Measurements from ENCODE around the gene CLASRP.
"Not testable (repeated sequence)": the region's sequence is repeated elsewhere in the genome, so short reads cannot be mapped to it uniquely, and the experiment has no call there.

Gene CLASRP

DNA sequence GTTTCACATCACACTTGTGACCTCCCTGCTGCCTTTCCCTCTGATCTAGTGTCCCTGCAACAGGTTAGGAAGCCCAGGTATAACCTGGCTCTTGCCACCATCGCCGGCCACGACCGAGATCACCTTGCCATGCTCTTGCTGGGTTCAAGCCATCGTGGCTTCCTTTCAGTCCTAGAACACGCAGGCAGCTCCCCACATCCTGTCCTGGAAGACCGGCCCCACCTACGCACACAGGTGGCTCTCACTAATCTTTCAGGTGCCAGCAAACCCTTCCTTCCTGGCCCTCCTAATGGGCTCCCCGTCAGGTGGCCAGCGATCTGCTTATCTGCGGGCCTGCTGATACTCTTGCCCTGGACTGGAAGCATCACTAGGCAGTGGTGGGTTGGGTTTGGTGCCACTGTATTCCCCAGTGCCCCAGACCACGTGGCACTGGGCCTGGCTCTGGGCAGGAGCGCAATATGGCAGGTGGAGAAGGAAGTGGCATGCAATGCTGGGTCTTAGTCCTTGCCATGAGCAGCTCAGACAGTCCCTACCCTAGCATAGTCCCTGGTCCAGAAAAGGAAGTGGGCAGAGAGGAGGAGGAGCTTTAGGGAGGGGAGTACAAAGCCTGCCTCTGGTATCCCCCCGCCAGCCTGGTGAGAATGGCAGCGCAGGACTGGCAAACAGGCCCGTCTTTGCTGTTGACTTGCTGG, 66.0 kb downstream of the CLASRP start:
- no peak for DNase-seq

DNA sequence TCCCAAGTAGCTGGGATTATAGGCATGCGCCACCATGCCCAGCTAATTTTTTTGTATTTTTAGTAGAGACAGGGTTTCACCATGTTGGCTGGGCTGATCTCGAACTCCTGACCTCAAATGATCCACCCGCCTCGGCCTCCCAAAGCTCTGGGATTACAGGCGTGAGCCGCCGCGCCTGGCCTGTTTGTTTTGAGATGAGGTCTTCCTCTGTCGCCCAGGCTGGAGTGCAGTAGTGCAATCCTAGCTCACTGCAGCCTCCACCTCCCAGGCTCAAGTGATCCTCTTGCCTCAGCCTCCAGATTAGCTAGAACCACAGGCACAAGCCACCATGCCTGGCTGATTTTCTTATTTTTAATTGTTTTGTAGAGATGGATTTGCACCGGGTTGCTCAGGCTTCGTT, 67.5 kb downstream of the CLASRP start:
- not testable (repeated sequence) for DNase-seq

DNA sequence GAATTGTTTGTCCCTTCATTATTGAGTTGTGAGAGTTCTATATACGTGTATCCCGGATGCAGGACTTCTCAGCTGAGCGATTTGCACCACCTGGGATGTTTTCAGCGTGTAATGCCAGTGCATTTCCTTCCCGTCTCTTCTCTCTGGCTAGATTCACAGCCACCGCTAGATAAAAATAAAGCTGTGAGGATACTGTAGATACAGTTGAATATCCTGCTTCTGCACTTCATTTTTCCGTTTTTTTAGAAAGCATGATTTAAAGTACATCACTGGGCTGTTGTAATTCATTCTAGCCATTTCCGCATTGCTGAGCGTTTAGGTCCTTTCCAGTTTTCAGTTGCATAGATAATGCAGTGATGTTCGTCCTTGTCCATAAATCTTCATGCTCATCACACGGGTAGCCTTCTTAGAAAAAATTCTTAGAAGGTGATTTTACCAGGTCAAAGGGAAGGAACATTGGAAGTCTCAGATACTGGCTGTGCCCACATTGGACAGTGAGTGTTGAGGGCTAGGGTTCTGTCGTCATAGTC, 68.8 kb downstream of the CLASRP start:
- no peak for DNase-seq

DNA sequence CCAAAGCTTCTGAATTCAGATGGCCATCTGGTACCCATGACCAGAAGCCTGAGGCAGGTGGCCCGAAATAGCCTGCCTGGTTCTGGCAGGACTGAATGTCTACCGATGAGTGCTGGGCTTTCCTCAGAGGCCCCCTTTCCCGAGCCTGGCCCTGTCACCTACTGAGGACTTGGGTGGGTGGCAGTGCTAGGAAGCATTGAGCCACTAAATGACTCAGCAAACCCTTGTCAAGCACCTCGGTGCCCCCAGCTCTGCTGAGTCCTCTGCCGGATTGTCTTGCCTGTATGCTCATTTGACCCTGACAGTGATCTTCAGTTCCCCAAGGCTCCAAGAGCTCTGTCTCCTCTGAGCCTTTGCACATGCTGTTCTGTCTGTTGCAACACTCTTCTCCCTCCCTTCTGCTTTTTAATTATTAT, 72.0 kb downstream of the CLASRP start:
- DNase-seq, result no peak

DNA sequence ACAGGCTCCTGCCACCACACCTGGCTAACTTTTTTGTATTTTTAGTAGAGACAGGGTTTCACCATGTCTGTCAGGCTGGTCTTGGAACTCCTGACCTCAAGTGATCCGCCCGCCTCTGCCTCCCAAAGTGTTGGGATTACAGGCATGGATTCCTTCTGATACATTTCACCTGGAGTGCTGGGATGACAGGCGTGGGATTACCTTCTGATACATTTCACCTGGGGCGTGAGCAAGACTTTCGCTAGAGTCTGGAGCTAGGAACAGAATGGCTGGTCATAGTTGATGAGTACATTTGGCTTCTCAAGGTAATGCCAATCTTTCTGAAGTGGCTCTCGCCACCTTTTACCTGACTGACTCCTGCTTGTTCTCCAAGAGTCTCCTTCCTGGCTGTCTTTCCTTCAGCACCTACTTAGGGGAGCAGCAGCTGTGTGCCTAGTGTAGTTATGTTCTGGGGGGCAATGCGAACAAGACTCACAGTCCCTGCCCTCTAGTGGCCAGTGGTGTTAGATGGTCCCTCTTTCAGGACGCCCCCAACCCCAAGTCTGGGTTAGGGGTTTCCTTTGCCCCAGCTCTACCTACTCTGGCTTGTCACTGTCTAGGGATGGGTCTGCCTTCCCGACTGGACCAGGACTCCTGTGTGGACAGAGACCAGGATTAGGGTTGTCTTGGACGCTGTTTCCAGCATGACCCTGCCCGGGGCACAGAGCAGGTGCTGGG, 73.4 kb downstream of the CLASRP start:
- no peak for DNase-seq

DNA sequence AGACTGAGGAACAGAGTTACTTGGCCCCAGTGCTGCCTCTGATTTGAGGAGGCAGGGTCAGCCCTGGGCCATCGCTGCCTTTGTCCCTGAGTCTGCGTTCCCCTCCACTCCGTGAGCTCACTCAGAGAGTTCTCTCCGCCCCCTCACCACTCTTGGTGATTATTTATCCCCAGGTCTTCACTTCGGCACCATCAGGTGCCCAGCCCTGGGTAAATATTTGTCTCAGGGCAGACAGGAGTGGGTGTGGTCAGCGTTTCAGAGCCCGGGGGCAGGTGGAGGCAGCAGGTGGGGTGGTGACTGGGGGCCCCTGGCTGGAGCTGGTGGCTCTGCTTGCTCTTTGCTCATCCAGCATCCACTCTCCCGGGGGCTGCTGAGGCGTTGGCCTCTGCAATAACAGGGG, 74.8 kb downstream of the CLASRP start:
- DNase-seq, result no peak

DNA sequence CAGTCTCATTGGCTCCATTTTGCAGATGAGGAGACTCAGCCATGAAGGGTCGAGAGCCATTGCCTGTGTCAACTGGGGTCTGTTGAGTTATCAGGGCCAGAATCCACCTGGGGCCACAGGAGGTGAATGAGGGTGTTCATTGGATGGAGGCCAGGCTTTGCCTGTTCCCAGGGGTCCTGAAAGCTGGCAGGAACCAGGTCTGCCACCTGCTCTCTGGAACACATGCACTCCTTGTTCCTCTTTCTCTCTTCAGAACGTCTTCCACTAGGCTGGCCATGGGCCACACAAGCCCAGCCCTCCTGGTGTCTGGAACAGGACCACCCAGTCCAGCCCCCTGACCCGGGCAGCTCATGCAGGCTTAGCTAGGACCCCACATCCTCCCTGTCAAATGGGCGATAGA, 75.3 kb downstream of the CLASRP start:
- DNase-seq, result no peak

DNA sequence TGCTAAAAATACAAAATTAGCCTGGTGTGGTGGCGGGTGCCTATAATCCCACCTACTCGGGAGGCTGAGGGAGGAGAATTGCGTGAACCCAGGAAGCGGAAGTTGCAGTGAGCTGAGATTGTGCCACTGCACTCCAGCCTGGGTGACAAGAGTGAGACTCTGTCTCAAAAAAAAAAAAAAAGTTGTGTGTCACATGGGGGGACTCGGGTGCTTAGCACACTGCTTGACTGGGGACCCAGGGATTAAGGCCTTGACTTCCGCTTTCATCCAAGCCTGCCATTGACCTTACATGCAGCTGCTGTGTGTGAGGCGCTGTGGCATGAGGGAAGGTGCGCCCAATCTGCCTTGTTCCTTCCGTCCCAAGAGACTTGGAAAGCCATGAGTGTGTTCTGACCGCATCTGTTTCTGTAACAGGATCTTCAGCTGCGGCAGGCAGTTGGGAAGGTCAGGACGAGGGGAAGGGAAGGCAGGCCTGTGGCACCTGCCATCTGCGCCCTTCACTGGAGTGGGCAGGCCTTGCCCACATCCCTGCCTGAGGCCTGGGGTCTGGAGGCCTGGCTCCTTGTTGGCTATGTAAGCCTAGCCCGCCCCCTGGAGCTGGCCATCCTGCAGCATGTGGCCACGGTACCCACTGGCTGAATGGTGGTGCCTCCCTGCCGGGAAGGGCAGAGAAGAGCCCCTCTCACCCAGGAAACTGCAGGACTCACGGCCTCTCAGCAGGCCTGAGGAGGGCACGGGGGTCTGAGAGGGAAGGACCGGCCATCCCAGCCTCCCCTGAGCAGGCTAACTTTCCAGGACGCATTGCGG, 77.2 kb downstream of the CLASRP start:
- DNase-seq, result no peak

DNA sequence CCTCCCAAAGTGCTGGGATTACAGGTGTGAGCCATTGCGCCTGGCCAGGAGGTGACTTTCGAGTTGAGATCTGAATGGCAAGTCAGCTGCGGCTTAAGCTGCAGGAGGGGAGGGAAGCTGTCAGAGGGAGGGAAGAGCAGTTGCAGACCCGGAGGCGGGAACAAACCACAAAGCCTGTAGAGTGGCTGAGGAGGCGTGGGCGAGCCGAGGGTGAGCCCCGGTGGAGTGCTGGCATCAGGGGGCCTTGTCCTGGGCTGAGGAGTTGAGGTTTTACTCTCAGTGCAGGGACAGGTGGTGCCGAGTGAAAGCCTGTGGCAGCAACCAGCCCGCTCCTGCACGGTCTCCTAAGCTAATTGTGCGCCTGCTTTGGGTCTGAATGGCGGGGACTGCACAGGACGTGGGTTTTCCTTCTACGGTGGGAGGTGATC, 78.3 kb downstream of the CLASRP start:
- DNase-seq, result peak; percentile 76

DNA sequence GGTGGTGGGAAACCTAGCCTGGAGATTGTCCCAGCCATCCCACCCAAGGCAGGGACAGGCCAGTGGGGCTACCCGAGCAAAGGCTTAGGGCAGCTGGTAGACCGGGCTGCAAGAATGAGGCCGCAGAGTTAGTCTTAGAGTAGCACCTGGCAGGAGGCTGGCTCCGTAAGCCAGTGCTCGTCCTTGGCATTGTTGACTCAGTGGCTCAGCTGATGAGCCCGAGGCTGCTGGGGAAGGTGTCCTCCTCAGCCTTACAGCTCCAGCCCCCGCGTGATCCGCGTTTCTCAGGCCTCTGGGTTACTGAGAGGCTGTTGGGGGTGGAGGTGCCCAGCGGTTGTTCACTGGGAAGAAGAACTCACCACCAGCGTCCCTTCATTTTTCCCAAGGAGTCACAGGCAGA, 78.8 kb downstream of the CLASRP start:
- DNase-seq, result no peak

DNA sequence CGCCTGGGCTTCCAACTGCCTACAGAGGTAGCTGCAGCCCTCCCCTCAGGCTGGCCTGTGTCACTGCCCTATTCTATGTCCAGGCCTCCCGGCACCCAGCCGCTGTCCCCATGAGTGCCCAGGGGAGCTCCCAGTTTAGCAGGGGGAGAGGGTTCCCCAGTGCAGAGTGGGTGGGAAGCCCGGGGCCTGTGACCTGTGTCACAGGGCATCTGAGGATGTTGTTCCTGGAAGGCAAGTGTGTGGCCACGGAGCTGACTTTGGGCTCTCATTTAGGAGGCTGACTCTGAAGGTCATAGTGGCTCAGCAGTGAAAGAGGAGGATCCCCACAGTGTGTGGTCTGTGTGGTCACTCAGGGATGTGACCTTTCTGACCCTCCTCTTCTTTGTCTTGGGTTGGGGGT, 79.3 kb downstream of the CLASRP start:
- no peak for DNase-seq

DNA sequence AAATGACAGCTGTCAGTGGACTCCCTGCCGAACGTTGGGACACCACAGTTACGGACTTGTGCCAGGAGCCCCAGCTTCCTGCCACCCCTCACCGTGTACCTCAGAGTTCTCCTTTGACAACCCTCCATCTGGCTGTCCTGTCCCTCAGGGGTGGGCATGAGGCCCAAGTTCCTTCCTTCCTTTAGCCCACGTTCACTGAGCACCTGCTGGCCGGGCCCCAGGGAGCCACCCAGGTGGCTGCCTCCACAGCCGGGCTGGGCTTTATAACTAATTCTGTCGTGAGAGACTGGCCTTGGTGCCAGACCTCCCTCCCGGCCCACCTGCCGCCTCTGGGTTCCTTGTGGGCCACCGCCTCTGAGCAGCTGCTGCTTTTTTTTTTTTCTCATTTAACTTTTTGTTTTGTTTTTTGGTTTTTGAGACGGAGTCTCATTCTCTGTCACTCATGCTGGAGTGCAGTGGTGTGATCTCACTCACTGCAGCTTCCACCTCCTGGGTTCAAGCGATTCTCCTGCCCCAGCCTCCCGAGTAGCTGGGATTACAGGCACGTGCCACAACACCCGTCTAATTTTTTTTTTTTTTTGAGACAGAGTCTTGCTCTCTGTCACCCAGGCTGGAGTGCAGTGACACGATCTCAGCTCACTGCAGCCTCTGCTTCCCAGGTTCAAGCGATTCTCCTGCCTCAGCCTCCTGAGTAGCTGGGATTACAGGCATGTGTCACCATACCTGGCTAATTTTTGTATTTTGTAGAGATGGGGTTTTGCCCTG, 79.9 kb downstream of the CLASRP start:
- not testable (repeated sequence) for DNase-seq

DNA sequence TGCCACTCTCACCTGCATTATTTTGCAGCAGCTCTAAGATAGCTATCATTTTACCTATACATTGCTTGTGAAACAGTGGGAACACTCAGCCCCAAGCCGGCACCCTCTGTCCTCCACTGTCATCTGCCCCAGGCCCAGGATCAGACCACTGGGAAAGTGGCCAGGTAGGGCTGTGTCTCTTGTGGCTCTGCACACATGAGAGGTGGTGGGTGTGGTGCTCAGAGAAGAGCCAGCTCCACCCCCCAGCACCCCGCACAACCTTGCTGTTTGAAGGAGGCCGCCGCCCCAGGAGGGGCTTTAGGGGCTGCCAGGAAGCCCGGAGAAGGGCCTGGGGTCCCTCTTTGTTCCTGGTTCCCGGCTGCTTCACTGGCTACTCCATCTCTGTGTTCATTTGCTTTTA, 80.7 kb downstream of the CLASRP start:
- no peak for DNase-seq
